GM23338 (cell line): ENCODE results near the gene CDCA4.
A peak's percentile ranks its signal among the peaks of the same experiment; 100 is the strongest.

Experiments
- CREB1 ChIP-seq: fragments of 250-450 bp; sonication (Bioruptor Pico); IDR thresholded peaks from 2 replicates; pipeline ENCODE4 v1.5.0; 2020; ENCODE audit warnings: low read depth, mild to moderate bottlenecking, moderate library complexity
- ETS1 ChIP-seq: IDR thresholded peaks from 2 replicates; pipeline ENCODE4 v1.6.1; 2016; ENCODE audit warnings: antibody characterized with exemption
- EZH2 ChIP-seq: fragments of 200-600 bp; sonication (generic); IDR thresholded peaks from one replicate; pipeline ENCODE4 v1.8.0; 2017; ENCODE audit warnings: antibody characterized with exemption, mild to moderate bottlenecking, low read depth; ENCODE audit not compliant: unreplicated experiment
- EZH2phosphoT487 ChIP-seq: fragments of 200-600 bp; sonication (generic); IDR thresholded peaks from one replicate; pipeline ENCODE4 v1.8.1; 2018; ENCODE audit warnings: antibody characterized with exemption; ENCODE audit not compliant: unreplicated experiment
- JUNB ChIP-seq: IDR thresholded peaks from one replicate; pipeline ENCODE4 v1.6.1; 2016; ENCODE audit warnings: antibody characterized with exemption; ENCODE audit not compliant: unreplicated experiment
- POLR2AphosphoS5 ChIP-seq: IDR thresholded peaks from 2 replicates; pipeline ENCODE4 v1.6.1; 2016; ENCODE audit warnings: antibody characterized with exemption, low read depth
- REST ChIP-seq: IDR thresholded peaks from one replicate; pipeline ENCODE4 v1.6.1; 2018; ENCODE audit warnings: antibody characterized with exemption; ENCODE audit not compliant: unreplicated experiment
- STAT1 ChIP-seq: IDR thresholded peaks from one replicate; pipeline ENCODE4 v1.6.1; 2016; ENCODE audit warnings: antibody characterized with exemption; ENCODE audit not compliant: unreplicated experiment
- ZNF114 ChIP-seq: fragments of 250-450 bp; sonication (Bioruptor Pico); IDR thresholded peaks from 2 replicates; pipeline ENCODE4 v1.5.0; 2020; ENCODE audit warnings: mild to moderate bottlenecking, moderate library complexity
- ZNF331 ChIP-seq: fragments of 250-450 bp; sonication (Bioruptor Pico); IDR thresholded peaks from 2 replicates; pipeline ENCODE4 v1.5.0; 2020; ENCODE audit warnings: low read depth, mild to moderate bottlenecking, moderate library complexity
- TF ChIP-seq, protein P1 (sequence below), 2 experiments: fragments of 200-600 bp in 1 of 2; sonication (generic) in 1 of 2; conservative IDR thresholded peaks; 2 replicates each; pipeline versions ENCODE4 v1.5.1 to v1.6.1; 2016 to 2017; ENCODE audit warnings: antibody characterized with exemption in 2 of 2, low read depth in 2 of 2, mild to moderate bottlenecking in 2 of 2, moderate library complexity in 1 of 2

DNA sequence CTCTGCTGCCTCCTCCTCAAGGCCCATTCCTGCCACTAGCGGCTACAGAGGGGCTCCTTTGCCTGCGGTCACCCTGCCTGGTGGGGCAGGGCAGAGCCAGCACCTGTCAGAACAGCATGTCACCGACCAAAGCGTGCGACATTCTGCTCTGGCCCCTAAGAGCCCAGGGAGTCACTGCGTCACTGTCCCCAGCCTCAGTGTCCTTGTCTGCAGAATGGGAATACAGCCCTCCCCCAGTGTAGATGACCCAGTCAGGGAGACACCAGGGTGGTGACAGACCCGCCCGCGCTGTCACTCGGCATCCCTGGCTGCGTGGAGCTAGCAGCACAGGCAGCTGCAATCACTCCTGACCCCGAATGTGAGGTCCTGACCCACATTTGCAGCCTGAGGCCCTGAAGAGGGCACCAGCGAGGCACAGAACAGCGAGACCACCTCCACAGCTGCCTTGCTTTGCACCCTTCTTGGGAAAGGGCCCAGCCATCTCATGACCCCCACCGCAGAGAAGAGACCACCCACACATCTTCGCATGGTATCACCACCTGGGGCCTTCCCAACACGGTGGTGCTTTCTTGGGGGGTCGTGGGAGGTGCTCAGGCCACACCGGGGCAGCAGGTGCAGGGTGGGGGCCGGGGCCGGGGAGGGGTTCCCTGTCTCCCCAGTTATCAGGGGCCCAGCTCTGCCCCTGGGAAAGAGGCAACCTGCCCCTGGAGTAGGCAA is 45.2 kb downstream of the CDCA4 start:
- TF ChIP-seq EZH2phosphoT487 (no peak), REST (no peak), EZH2 (no peak), ZNF114 (CRISPR knock-in tag) (no peak), JUNB (no peak), POLR2AphosphoS5 (no peak), CREB1 (CRISPR knock-in tag) (no peak), ZNF331 (CRISPR knock-in tag) (no peak), ETS1 (no peak), STAT1 (no peak)
- TF ChIP-seq, protein P1, sequence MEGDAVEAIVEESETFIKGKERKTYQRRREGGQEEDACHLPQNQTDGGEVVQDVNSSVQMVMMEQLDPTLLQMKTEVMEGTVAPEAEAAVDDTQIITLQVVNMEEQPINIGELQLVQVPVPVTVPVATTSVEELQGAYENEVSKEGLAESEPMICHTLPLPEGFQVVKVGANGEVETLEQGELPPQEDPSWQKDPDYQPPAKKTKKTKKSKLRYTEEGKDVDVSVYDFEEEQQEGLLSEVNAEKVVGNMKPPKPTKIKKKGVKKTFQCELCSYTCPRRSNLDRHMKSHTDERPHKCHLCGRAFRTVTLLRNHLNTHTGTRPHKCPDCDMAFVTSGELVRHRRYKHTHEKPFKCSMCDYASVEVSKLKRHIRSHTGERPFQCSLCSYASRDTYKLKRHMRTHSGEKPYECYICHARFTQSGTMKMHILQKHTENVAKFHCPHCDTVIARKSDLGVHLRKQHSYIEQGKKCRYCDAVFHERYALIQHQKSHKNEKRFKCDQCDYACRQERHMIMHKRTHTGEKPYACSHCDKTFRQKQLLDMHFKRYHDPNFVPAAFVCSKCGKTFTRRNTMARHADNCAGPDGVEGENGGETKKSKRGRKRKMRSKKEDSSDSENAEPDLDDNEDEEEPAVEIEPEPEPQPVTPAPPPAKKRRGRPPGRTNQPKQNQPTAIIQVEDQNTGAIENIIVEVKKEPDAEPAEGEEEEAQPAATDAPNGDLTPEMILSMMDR (conservative IDR thresholded peaks at IDR 0.05; ENCODE audit: low read depth in 2 of 2): peak in 1 of 2 experiments; percentile 73; a peak in 2 of 4 replicates
